Measurements from ENCODE around the gene SEMA7A.

GRCh38 chr15:74362482-74362881 lies 71.3 kb downstream of the SEMA7A start:
- no peak for TF ChIP-seq CTCF (IDR thresholded peaks at IDR 0.05)
- no peak for TF ChIP-seq POLR2A (IDR thresholded peaks at IDR 0.05)
